K562 (cell line): ENCODE data around the gene LINGO3. TPM values are rescaled to one million over a fixed set of nuclear protein-coding genes. Genes with fewer than 3 reads are reported as not detected.

Source experiments
- AFF1 ChIP-seq, 2 experiments: fragments of 450-650 bp; IDR thresholded peaks; 2 replicates each; pipeline ENCODE4 v1.6.1; 2018; ENCODE audit warnings: mild to moderate bottlenecking in 2 of 2, low read depth in 1 of 2; ENCODE audit not compliant: partially characterized antibody in 2 of 2
- ASH1L ChIP-seq: fragments of 450-650 bp; IDR thresholded peaks from 2 replicates; pipeline ENCODE4 v1.6.1; 2018; ENCODE audit warnings: borderline replicate concordance, mild to moderate bottlenecking, low read depth; ENCODE audit not compliant: partially characterized antibody
- BCLAF1 ChIP-seq, 2 experiments: fragments of 450-650 bp in 1 of 2; IDR thresholded peaks; 2 replicates each; pipeline ENCODE4 v1.6.1; 2011 to 2017; ENCODE audit warnings: low read depth in 2 of 2, antibody characterized with exemption in 1 of 2, borderline replicate concordance in 1 of 2, low read length in 1 of 2, mild to moderate bottlenecking in 1 of 2, mixed read lengths in 1 of 2; ENCODE audit not compliant: control insufficient read depth in 1 of 2
- CBX8 ChIP-seq: fragments of 200-600 bp; sonication (generic); IDR thresholded peaks from 2 replicates; pipeline ENCODE4 v1.6.1; 2012; ENCODE audit warnings: borderline replicate concordance, mixed run types, low read depth, mild to moderate bottlenecking, moderate library complexity, mixed read lengths, low read length, control low read depth, inconsistent platforms; ENCODE audit not compliant: poor library complexity, severe bottlenecking; ENCODE audit errors: extremely low read depth
- CCAR2 ChIP-seq: fragments of 200-400 bp; formaldehyde crosslinking; IDR thresholded peaks from 2 replicates; pipeline ENCODE4 v1.6.1; 2017; ENCODE audit warnings: mild to moderate bottlenecking, low read depth, low read length
- LCOR ChIP-seq: sonication (generic); formaldehyde crosslinking; IDR thresholded peaks from 2 replicates; pipeline ENCODE4 v1.8.0; 2022; ENCODE audit warnings: mild to moderate bottlenecking, missing genetic modification reagents
- MLX ChIP-seq, 2 experiments: fragments of 450-650 bp in 1 of 2; sonication (generic) in 1 of 2; formaldehyde crosslinking; conservative IDR thresholded peaks; 2 replicates each; pipeline versions ENCODE4 v1.4.0 to v1.8.1; 2020 to 2022; ENCODE audit warnings: mild to moderate bottlenecking in 1 of 2, missing genetic modification reagents in 1 of 2
- NR0B1 ChIP-seq: fragments of 450-650 bp; IDR thresholded peaks from one replicate; pipeline ENCODE4 v1.6.1; 2018; ENCODE audit warnings: mild to moderate bottlenecking, moderate library complexity; ENCODE audit not compliant: partially characterized antibody
- PBX2 ChIP-seq, 2 experiments: IDR thresholded peaks in 1 of 2; conservative IDR thresholded peaks in 1 of 2; 2 replicates each; pipeline ENCODE4 v1.6.1; 2016; ENCODE audit warnings: low read depth in 2 of 2, mild to moderate bottlenecking in 1 of 2, missing compliant biosample characterization in 1 of 2, missing genetic modification characterization in 1 of 2, moderate library complexity in 1 of 2
- ZNF184 ChIP-seq: sonication (generic); formaldehyde crosslinking; IDR thresholded peaks from 2 replicates; pipeline ENCODE4 v1.5.0; 2020; ENCODE audit warnings: missing genetic modification reagents
- ZNF347 ChIP-seq: fragments of 450-650 bp; formaldehyde crosslinking; IDR thresholded peaks from 2 replicates; pipeline ENCODE4 v1.4.0; 2020; ENCODE audit warnings: low read depth, mild to moderate bottlenecking, moderate library complexity
- polyA plus RNA-seq, 8 experiments: library from polyadenylated mRNA; depleted of rRNA in 4 of 8; stranded (reverse) in 5 of 8; unstranded in 3 of 8; fragments of >200 nt; fragmentation: Nextera tagmentation in 2 of 8; fragmentation: Illumina TruSeq in 1 of 8; extraction: Ambion mirVana in 2 of 8; extraction: Trizol in 1 of 8; gene quantifications; 2 replicates each; pipeline versions ENCODE4 v1.2.1 to v1.2.3, GENCODE V29; 2011 to 2014; ENCODE audit warnings: inconsistent platforms in 1 of 8, missing spikeins in 1 of 8
- total RNA-seq, 7 experiments: library from RNA; depleted of rRNA in 6 of 7; stranded (reverse); fragments of >200 nt in 6 of 7; fragmentation: Illumina TruSeq in 2 of 7; extraction: Trizol in 2 of 7; gene quantifications; 2 replicates each; pipeline versions ENCODE4 v1.2.1 to v1.2.3, GENCODE V29; 2011 to 2021; ENCODE audit warnings: low replicate concordance in 1 of 7

Gene LINGO3
- total and polyA plus RNA-seq, 9 of the 15 experiments (the other 6 are each of a cell fraction or from before 2014, with no cell fraction given): 0.03 to 0.05 (median 0.03) TPM; not detected in 6

- TF ChIP-seq AFF1 (IDR thresholded peaks at IDR 0.05; ENCODE audit: low read depth in 1 of 2, partially characterized antibody in 2 of 2) (no peak), ASH1L (no peak), LCOR (CRISPR knock-in tag) (no peak), CCAR2 (no peak), MLX (CRISPR knock-in tag; conservative IDR thresholded peaks at IDR 0.05) (no peak), PBX2 (CRISPR knock-in tag; IDR thresholded peaks at IDR 0.05; ENCODE audit: low read depth) (no peak), PBX2 (tag; conservative IDR thresholded peaks at IDR 0.05; ENCODE audit: low read depth) (peak; percentile 74), BCLAF1 (IDR thresholded peaks at IDR 0.05; ENCODE audit: borderline replicate concordance in 1 of 2, control insufficient read depth in 1 of 2, low read depth in 2 of 2, low read length in 1 of 2) (no peak), ZNF347 (no peak), CBX8 (no peak), ZNF184 (no peak), NR0B1 (no peak)
These were observed 41.6 kb downstream of the LINGO3 start (continued) for GRCh38 chr19:2266183-2266993.
